ENCODE results near the gene ZNF48. TPM values are rescaled to one million over a fixed set of nuclear protein-coding genes. Genes with fewer than 3 reads are reported as not detected.

The ZNF48 gene
- total RNA-seq, 1 experiment from 2014 or later: 57.3 TPM

DNA sequence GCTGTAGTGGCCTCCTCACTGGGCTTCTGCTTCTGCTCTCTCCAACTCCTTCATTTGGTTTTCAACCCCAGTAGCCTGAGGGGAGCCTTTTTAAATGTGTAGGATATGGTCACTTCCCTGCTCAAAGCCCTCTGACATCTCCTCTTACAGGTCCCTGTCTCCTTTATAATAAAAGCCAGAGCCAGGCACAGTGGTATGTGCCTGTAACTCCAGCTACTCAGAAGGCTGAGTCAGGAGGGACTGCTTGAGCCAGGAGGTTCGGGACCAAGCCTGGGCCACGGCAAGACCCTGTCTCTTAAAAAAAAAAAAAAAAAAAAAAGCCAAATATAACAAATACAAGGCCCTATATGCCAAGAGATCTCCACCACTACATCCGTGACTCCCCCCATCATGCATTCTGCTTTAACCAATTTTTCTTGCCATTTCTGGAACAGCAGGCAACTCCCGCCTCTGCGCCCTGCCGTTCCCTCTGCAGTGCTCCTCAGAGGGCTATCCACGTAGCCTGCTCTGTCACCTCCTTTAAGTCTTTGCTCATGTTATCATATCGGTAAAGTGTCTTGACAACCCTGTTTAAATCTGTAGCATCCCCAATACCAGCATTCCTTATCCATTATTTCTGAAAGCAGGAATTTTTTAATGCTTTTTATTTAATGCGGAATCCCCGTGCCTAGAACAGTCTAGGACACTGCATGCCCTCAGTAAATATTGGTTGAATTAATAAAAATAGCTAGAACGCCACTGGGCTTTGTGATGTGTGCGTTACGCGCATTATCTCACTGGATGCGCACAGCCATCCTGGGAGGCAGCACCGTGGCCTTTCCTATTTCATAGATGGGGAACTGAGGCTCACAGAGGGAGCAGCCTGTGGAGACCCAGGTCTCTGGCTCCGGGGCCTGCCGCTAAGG lies 21.7 kb downstream of the ZNF48 start:
- Mint-ChIP-seq H3K9me3 (no peaks in the 10 kb centered on the region; a peak in 1 of 5 replicates), H3K4me3 (peak overlapping the region; percentile 44 to 61), H3K27ac (no peak overlapping the region), H3K36me3 (ENCODE audit: insufficient read depth in 1 of 3, low read depth in 3 of 3) (peaks cover 23 to 44% (median 44%) of the 10 kb centered on the region in 3 experiments; a peak in 6 of 7 replicates), H3K4me1 (peaks cover 7 to 12% of the 10 kb centered on the region in 2 experiments), H3K27me3 (ENCODE audit: low read depth) (no peaks in the 10 kb centered on the region; the same call in none of the 2 replicates)
- H3K23ac ChIP-seq (ENCODE audit: insufficient read length, low read depth, low read length): no peak overlapping the region
- TF ChIP-seq, protein P1, sequence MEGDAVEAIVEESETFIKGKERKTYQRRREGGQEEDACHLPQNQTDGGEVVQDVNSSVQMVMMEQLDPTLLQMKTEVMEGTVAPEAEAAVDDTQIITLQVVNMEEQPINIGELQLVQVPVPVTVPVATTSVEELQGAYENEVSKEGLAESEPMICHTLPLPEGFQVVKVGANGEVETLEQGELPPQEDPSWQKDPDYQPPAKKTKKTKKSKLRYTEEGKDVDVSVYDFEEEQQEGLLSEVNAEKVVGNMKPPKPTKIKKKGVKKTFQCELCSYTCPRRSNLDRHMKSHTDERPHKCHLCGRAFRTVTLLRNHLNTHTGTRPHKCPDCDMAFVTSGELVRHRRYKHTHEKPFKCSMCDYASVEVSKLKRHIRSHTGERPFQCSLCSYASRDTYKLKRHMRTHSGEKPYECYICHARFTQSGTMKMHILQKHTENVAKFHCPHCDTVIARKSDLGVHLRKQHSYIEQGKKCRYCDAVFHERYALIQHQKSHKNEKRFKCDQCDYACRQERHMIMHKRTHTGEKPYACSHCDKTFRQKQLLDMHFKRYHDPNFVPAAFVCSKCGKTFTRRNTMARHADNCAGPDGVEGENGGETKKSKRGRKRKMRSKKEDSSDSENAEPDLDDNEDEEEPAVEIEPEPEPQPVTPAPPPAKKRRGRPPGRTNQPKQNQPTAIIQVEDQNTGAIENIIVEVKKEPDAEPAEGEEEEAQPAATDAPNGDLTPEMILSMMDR (conservative IDR thresholded peaks at IDR 0.05): no peak
- no peaks in the 10 kb centered on the region for H3K27me3 ChIP-seq (ENCODE audit: insufficient read depth, low read length)
- H2BK15ac ChIP-seq (ENCODE audit: low read depth, low read length): no peak overlapping the region
- no peak overlapping the region for H2AFZ ChIP-seq (ENCODE audit: low read length)
- no peaks in the 10 kb centered on the region for H3K4me1 ChIP-seq (ENCODE audit: insufficient read depth, low read length)
- H2AK5ac ChIP-seq (ENCODE audit: insufficient read length, low read length): no peak overlapping the region
- no peak overlapping the region for H2BK12ac ChIP-seq (ENCODE audit: insufficient read length, low read depth, low read length)
- H4K8ac ChIP-seq (replicated peaks; ENCODE audit: insufficient read length, low read depth, low read length): no peak overlapping the region
- H3K56ac ChIP-seq (ENCODE audit: insufficient read length, low read depth, low read length): no peak overlapping the region
- no peak overlapping the region for H3K14ac ChIP-seq (ENCODE audit: insufficient read depth, low read length)
- no peaks in the 10 kb centered on the region for H3K79me2 ChIP-seq (ENCODE audit: insufficient read depth, low read length)
- H3K79me1 ChIP-seq (ENCODE audit: insufficient read depth, low read depth, low read length, poor library complexity, severe bottlenecking): no peaks in the 10 kb centered on the region
- no peak overlapping the region for H2BK120ac ChIP-seq (ENCODE audit: low read depth, low read length, poor library complexity, severe bottlenecking)
- H2BK5ac ChIP-seq (ENCODE audit: insufficient read length, low read length): no peak overlapping the region
- no peaks in the 10 kb centered on the region for H4K20me1 ChIP-seq (ENCODE audit: control insufficient read depth, insufficient read depth, insufficient read length)
- no CpG with 5 or more reads among the region's 18 CpGs for WGBS (ENCODE audit: extremely low coverage, insufficient read length, low lambda C conversion rate)
- no peak overlapping the region for H2BK20ac ChIP-seq (ENCODE audit: low read depth, low read length, poor library complexity, severe bottlenecking)
- no peak overlapping the region for H3K18ac ChIP-seq (ENCODE audit: insufficient read length, low read depth, low read length)
- H3K9me3 ChIP-seq (ENCODE audit: control insufficient read depth, low read depth, low read length): no peaks in the 10 kb centered on the region
- no peak overlapping the region for H3K4ac ChIP-seq (ENCODE audit: low read depth, low read length)
- no peak for DNase-seq
- no peak overlapping the region for H3K27ac ChIP-seq (ENCODE audit: insufficient read length, low read depth, low read length)
- H3K9ac ChIP-seq (ENCODE audit: extremely low read depth, insufficient read length, low read length): no peak overlapping the region
- no peak overlapping the region for H4K5ac ChIP-seq (ENCODE audit: insufficient read length, low read depth, low read length)
- H3K23me2 ChIP-seq (ENCODE audit: insufficient read length, low read depth, low read length, poor library complexity, severe bottlenecking): peaks cover 8% of the 10 kb centered on the region
- no peak overlapping the region for H3T11ph ChIP-seq (ENCODE audit: low read length)
- no peak overlapping the region for H4K91ac ChIP-seq (ENCODE audit: insufficient read length, low read depth, low read length)
- peak overlapping the region; percentile 48 for H3K4me2 ChIP-seq (ENCODE audit: insufficient read depth, insufficient read length, low read length)
